PC-3 (cell line): Measurements from ENCODE around the gene CDH13. TPM values are rescaled to one million over a fixed set of nuclear protein-coding genes. Genes with fewer than 3 reads are reported as not detected.

Experiments used
- ATAC-seq: fragments of 200-7000 bp; cut with Tn5 transposase; 2 replicates; pipeline ENCODE4 v1.9.1; 2020; ENCODE audit warnings: mild to moderate bottlenecking, moderate library complexity
- BruUV-seq: library from RNA; stranded (reverse); fragments of 400-500 nt; replicated peaks from 2 replicates; lab custom pipeline; 2021; lab: Mats Ljungman, UMichigan
- CTCF ChIA-PET: fragments of 300-600 bp; sonication (Branson Sonifier 250); formaldehyde crosslinking; loops from one replicate; lab custom pipeline; 2022; ENCODE audit warnings: antibody characterized with exemption; lab: Charles Lee
- POLR2A ChIA-PET: fragments of 300-600 bp; sonication (Branson Sonifier 250); formaldehyde crosslinking; loops from one replicate; lab custom pipeline; 2022; ENCODE audit warnings: antibody characterized with exemption; ENCODE audit not compliant: unreplicated experiment; lab: Charles Lee
- DNase-seq: peaks from one replicate; pipeline ENCODE4 v3.0.0-alpha.2; 2015
- H2AFZ ChIP-seq: fragments of 300-600 bp; sonication (generic); 2 replicates; pipeline ENCODE4 v1.6.0; 2016; ENCODE audit warnings: antibody characterized with exemption, low read length
- H3F3A ChIP-seq: fragments of 300-600 bp; sonication (generic); one replicate; pipeline ENCODE4 v1.6.0; 2017; ENCODE audit warnings: antibody characterized with exemption, low read length, control low read depth, mild to moderate bottlenecking; ENCODE audit not compliant: unreplicated experiment
- H3K27ac ChIP-seq: fragments of 300-600 bp; sonication (generic); 2 replicates; pipeline ENCODE4 v1.5.1; 2016; ENCODE audit warnings: mild to moderate bottlenecking, low read length
- H3K27me3 ChIP-seq: fragments of 300-600 bp; sonication (generic); 2 replicates; pipeline ENCODE4 v1.6.1; 2016; ENCODE audit warnings: low read length, mixed read lengths
- H3K36me3 ChIP-seq: fragments of 300-600 bp; sonication (generic); 2 replicates; pipeline ENCODE4 v1.6.1; 2016; ENCODE audit warnings: low read depth, mixed run types, low read length, mixed read lengths
- H3K4me1 ChIP-seq: fragments of 300-600 bp; sonication (generic); 2 replicates; pipeline ENCODE4 v1.5.1; 2016; ENCODE audit warnings: low read length; ENCODE audit not compliant: insufficient read depth
- H3K4me2 ChIP-seq: fragments of 300-600 bp; sonication (generic); 2 replicates; pipeline ENCODE4 v1.6.0; 2016; ENCODE audit warnings: low read length
- H3K4me3 ChIP-seq: fragments of 300-600 bp; sonication (generic); 2 replicates; pipeline ENCODE4 v1.5.1; 2016; ENCODE audit warnings: mild to moderate bottlenecking, low read length, mixed read lengths
- H3K79me2 ChIP-seq: fragments of 300-600 bp; sonication (generic); 2 replicates; pipeline ENCODE4 v1.6.1; 2017; ENCODE audit warnings: low read length, mixed read lengths
- H3K9ac ChIP-seq: fragments of 300-600 bp; sonication (generic); 2 replicates; pipeline ENCODE4 v1.6.0; 2016; ENCODE audit warnings: mild to moderate bottlenecking, low read length
- H3K9me2 ChIP-seq: fragments of 300-600 bp; sonication (generic); replicated peaks from 2 replicates; pipeline ENCODE4 v1.6.1; 2016; ENCODE audit warnings: mixed run types, low read length, mixed read lengths
- H3K9me3 ChIP-seq: fragments of 300-600 bp; sonication (generic); 2 replicates; pipeline ENCODE4 v1.6.1; 2016; ENCODE audit warnings: low read length, mixed read lengths
- H4K20me1 ChIP-seq: fragments of 300-600 bp; sonication (generic); 2 replicates; pipeline ENCODE4 v1.6.1; 2016; ENCODE audit warnings: low read length, mixed read lengths
- CTCF ChIP-seq: fragments of 300-600 bp; sonication (generic); conservative IDR thresholded peaks from 2 replicates; pipeline ENCODE4 v1.5.1; 2017; ENCODE audit warnings: antibody characterized with exemption, low read depth, mild to moderate bottlenecking, low read length
- EZH2 ChIP-seq: fragments of 300-600 bp; sonication (generic); IDR thresholded peaks from one replicate; pipeline ENCODE4 v1.6.1; 2017; ENCODE audit warnings: antibody characterized with exemption, mild to moderate bottlenecking, low read length; ENCODE audit not compliant: unreplicated experiment
- EZH2phosphoT487 ChIP-seq: fragments of 300-600 bp; sonication (generic); IDR thresholded peaks from 2 replicates; pipeline ENCODE4 v1.6.1; 2018; ENCODE audit warnings: mild to moderate bottlenecking, antibody characterized with exemption, low read length, borderline replicate concordance
- intact Hi-C: fragments of 100-400 bp; cut with micrococcal nuclease; formaldehyde crosslinking; loops from 2 replicates; pipeline ENCODE4 v1.9.0; 2023
- total RNA-seq: library from RNA; depleted of rRNA; stranded (reverse); fragments of >200 nt; gene quantifications from 2 replicates; pipeline ENCODE4 v1.2.3, GENCODE V29; 2014

The CDH13 gene
- total RNA-seq, 1 experiment from 2014 or later = 0.36 TPM

- Histone ChIP-seq H3K27me3 (peaks cover 19% of the 10 kb centered on the region), H3F3A (no peaks in the 10 kb centered on the region), H3K9me3 (no peaks in the 10 kb centered on the region), H3K27ac (no peak overlapping the region), H3K9me2 (no peaks in the 10 kb centered on the region), H4K20me1 (no peaks in the 10 kb centered on the region), H3K9ac (no peak overlapping the region), H3K4me1 (no peaks in the 10 kb centered on the region), H3K79me2 (no peaks in the 10 kb centered on the region), H3K36me3 (no peaks in the 10 kb centered on the region), H3K4me3 (no peak overlapping the region), H3K4me2 (no peak overlapping the region), H2AFZ (no peak overlapping the region)
- DNase-seq (no peak), ATAC-seq (no peak)
- TF ChIP-seq CTCF (no peak), EZH2 (no peak), EZH2phosphoT487 (no peak)
- POLR2A ChIA-PET = no interaction called here
- intact Hi-C loops = no loop called here
- CTCF ChIA-PET = no interaction called here
- BruUV-seq = no TSS peak
These were observed 285.2 kb downstream of the CDH13 start for GRCh38 chr16:82911925-82912324.

- no TSS peak for BruUV-seq
- Histone ChIP-seq H4K20me1 (no peaks in the 10 kb centered on the region), H2AFZ (no peak overlapping the region), H3K79me2 (no peaks in the 10 kb centered on the region), H3K4me3 (no peak overlapping the region), H3K4me1 (no peaks in the 10 kb centered on the region), H3K4me2 (no peak overlapping the region), H3K36me3 (no peaks in the 10 kb centered on the region), H3K27me3 (peaks cover 19% of the 10 kb centered on the region), H3F3A (no peaks in the 10 kb centered on the region), H3K9me2 (no peaks in the 10 kb centered on the region), H3K9me3 (no peaks in the 10 kb centered on the region), H3K9ac (no peak overlapping the region), H3K27ac (no peak overlapping the region)
- intact Hi-C loops = no loop called here
- POLR2A ChIA-PET = no interaction called here
- DNase-seq (no peak), ATAC-seq (no peak)
- TF ChIP-seq EZH2 = no peak
- TF ChIP-seq EZH2phosphoT487 = no peak
- TF ChIP-seq CTCF = no peak
- CTCF ChIA-PET = no interaction called here
These were observed 288.5 kb downstream of the CDH13 start for GRCh38 chr16:82915139-82915824.

GRCh38 chr16:82917886-82918595, 291.3 kb downstream of the CDH13 start:
- Histone ChIP-seq H3K79me2 (no peaks in the 10 kb centered on the region), H3K27me3 (peaks cover 10% of the 10 kb centered on the region; the same call in 1 of the 2 replicates), H3K9me3 (no peaks in the 10 kb centered on the region), H3K4me2 (no peak overlapping the region), H3F3A (no peaks in the 10 kb centered on the region), H3K27ac (no peak overlapping the region), H3K4me1 (no peaks in the 10 kb centered on the region), H4K20me1 (no peaks in the 10 kb centered on the region), H3K9ac (no peak overlapping the region), H2AFZ (no peak overlapping the region), H3K9me2 (no peaks in the 10 kb centered on the region), H3K36me3 (no peaks in the 10 kb centered on the region), H3K4me3 (no peak overlapping the region)
- DNase-seq = no peak
- no TSS peak for BruUV-seq
- ATAC-seq = no peak
- no peak for TF ChIP-seq EZH2
- no peak for TF ChIP-seq EZH2phosphoT487
- no peak for TF ChIP-seq CTCF
- ChIA-PET POLR2A (no interaction called here), CTCF (no interaction called here)
- intact Hi-C loops = no loop called here
